Fibroblast of peridontal ligament (primary cell): ENCODE results near the gene BRAP.
"Not testable (repeated sequence)": the region's sequence is repeated elsewhere in the genome, so short reads cannot be mapped to it uniquely, and the experiment has no call there.

Source experiments
- DNase-seq: peaks from one replicate; pipeline ENCODE4 v3.0.0-alpha.2; 2010; ENCODE audit errors: extremely low read depth

BRAP gene

GRCh38 chr12:111607239-111607638, 78.5 kb downstream of the BRAP start:
- DNase-seq = no peak

GRCh38 chr12:111606767-111607230, 79.0 kb downstream of the BRAP start:
- no peak for DNase-seq

- peak; percentile 59 for DNase-seq
Observed at GRCh38 chr12:111605911-111606766, 79.6 kb downstream of the BRAP start.

- not testable (repeated sequence) for DNase-seq
Observed at GRCh38 chr12:111602857-111603256, 82.9 kb downstream of the BRAP start.

GRCh38 chr12:111602348-111602747, 83.4 kb downstream of the BRAP start:
- no peak for DNase-seq

GRCh38 chr12:111600986-111601385, 84.8 kb downstream of the BRAP start:
- not testable (repeated sequence) for DNase-seq

- DNase-seq = no peak
Observed at GRCh38 chr12:111600205-111600642, 85.5 kb downstream of the BRAP start.

GRCh38 chr12:111599453-111600204, 86.1 kb downstream of the BRAP start:
- DNase-seq = peak; percentile 91

GRCh38 chr12:111598637-111599452, 86.9 kb downstream of the BRAP start, which contains the start of gene ATXN2:
Gene ATXN2 (minus strand): TSS chr12:111599315. CDS start chr12:111599034, 281 bp downstream.
- DNase-seq = peak; percentile 45

- no peak for DNase-seq
Observed at GRCh38 chr12:111597831-111598636, 87.7 kb downstream of the BRAP start.

GRCh38 chr12:111596985-111597830, 88.5 kb downstream of the BRAP start:
- DNase-seq = peak; percentile 48

GRCh38 chr12:111595341-111595835, 90.4 kb downstream of the BRAP start:
- not testable (repeated sequence) for DNase-seq
